Measurements from ENCODE around the gene PPIA.

PPIA gene

GRCh38 chr7:44756904-44757303 is 39.6 kb upstream of the PPIA start:
- H3K36me3 ChIP-seq (ENCODE audit: control insufficient read depth, insufficient read depth, low read length), result peaks cover 47% of the 10 kb centered on the region
- H3K9ac ChIP-seq (ENCODE audit: low read length), result no peak overlapping the region
- H3K27ac ChIP-seq (ENCODE audit: low read depth, low read length), result no peak overlapping the region
- H3K4me1 ChIP-seq (ENCODE audit: control insufficient read depth, insufficient read depth, low read length), result peaks cover 6% of the 10 kb centered on the region
- H3K27me3 ChIP-seq (ENCODE audit: control insufficient read depth, insufficient read depth, low read length), result no peaks in the 10 kb centered on the region
- no peak overlapping the region for H3K4me3 ChIP-seq (ENCODE audit: low read depth, low read length)
- H3K9me3 ChIP-seq (ENCODE audit: control insufficient read depth, insufficient read depth, low read depth, low read length), result no peaks in the 10 kb centered on the region

- Histone ChIP-seq H3K4me3 (ENCODE audit: low read depth, low read length) (no peak overlapping the region), H3K27ac (ENCODE audit: low read depth, low read length) (no peak overlapping the region), H3K4me1 (ENCODE audit: control insufficient read depth, insufficient read depth, low read length) (peaks cover 6% of the 10 kb centered on the region), H3K9ac (ENCODE audit: low read length) (no peak overlapping the region), H3K27me3 (ENCODE audit: control insufficient read depth, insufficient read depth, low read length) (no peaks in the 10 kb centered on the region), H3K36me3 (ENCODE audit: control insufficient read depth, insufficient read depth, low read length) (peaks cover 51% of the 10 kb centered on the region), H3K9me3 (ENCODE audit: control insufficient read depth, insufficient read depth, low read depth, low read length) (no peaks in the 10 kb centered on the region)
Measured at GRCh38 chr7:44757311-44757710, 39.2 kb upstream of the PPIA start.

- Histone ChIP-seq H3K27me3 (ENCODE audit: control insufficient read depth, insufficient read depth, low read length) (no peaks in the 10 kb centered on the region), H3K4me3 (ENCODE audit: low read depth, low read length) (no peak overlapping the region), H3K4me1 (ENCODE audit: control insufficient read depth, insufficient read depth, low read length) (peaks cover 6% of the 10 kb centered on the region), H3K9ac (ENCODE audit: low read length) (no peak overlapping the region), H3K36me3 (ENCODE audit: control insufficient read depth, insufficient read depth, low read length) (peaks cover 55% of the 10 kb centered on the region), H3K27ac (ENCODE audit: low read depth, low read length) (no peak overlapping the region), H3K9me3 (ENCODE audit: control insufficient read depth, insufficient read depth, low read depth, low read length) (no peaks in the 10 kb centered on the region)
Measured at GRCh38 chr7:44757739-44758138, 38.7 kb upstream of the PPIA start.

GRCh38 chr7:44759246-44759645 is 37.2 kb upstream of the PPIA start:
- no peak overlapping the region for H3K9ac ChIP-seq (ENCODE audit: low read length)
- no peaks in the 10 kb centered on the region for H3K9me3 ChIP-seq (ENCODE audit: control insufficient read depth, insufficient read depth, low read depth, low read length)
- H3K27ac ChIP-seq (ENCODE audit: low read depth, low read length), result no peak overlapping the region
- peaks cover 70% of the 10 kb centered on the region for H3K36me3 ChIP-seq (ENCODE audit: control insufficient read depth, insufficient read depth, low read length)
- no peaks in the 10 kb centered on the region for H3K27me3 ChIP-seq (ENCODE audit: control insufficient read depth, insufficient read depth, low read length)
- no peak overlapping the region for H3K4me3 ChIP-seq (ENCODE audit: low read depth, low read length)
- H3K4me1 ChIP-seq (ENCODE audit: control insufficient read depth, insufficient read depth, low read length), result peaks cover under 1% of the 10 kb centered on the region; the same call in 1 of the 2 replicates

- Histone ChIP-seq H3K9ac (ENCODE audit: low read length) (no peak overlapping the region), H3K27ac (ENCODE audit: low read depth, low read length) (no peak overlapping the region), H3K9me3 (ENCODE audit: control insufficient read depth, insufficient read depth, low read depth, low read length) (no peaks in the 10 kb centered on the region), H3K4me1 (ENCODE audit: control insufficient read depth, insufficient read depth, low read length) (no peaks in the 10 kb centered on the region), H3K36me3 (ENCODE audit: control insufficient read depth, insufficient read depth, low read length) (peaks cover 79% of the 10 kb centered on the region), H3K4me3 (ENCODE audit: low read depth, low read length) (no peak overlapping the region), H3K27me3 (ENCODE audit: control insufficient read depth, insufficient read depth, low read length) (no peaks in the 10 kb centered on the region)
Measured at GRCh38 chr7:44760034-44760580, 36.4 kb upstream of the PPIA start.

GRCh38 chr7:44761207-44762161 is 35.0 kb upstream of the PPIA start:
- Histone ChIP-seq H3K9ac (ENCODE audit: low read length) (no peak overlapping the region), H3K27me3 (ENCODE audit: control insufficient read depth, insufficient read depth, low read length) (no peaks in the 10 kb centered on the region), H3K9me3 (ENCODE audit: control insufficient read depth, insufficient read depth, low read depth, low read length) (no peaks in the 10 kb centered on the region), H3K27ac (ENCODE audit: low read depth, low read length) (no peak overlapping the region), H3K36me3 (ENCODE audit: control insufficient read depth, insufficient read depth, low read length) (peaks cover 90% of the 10 kb centered on the region), H3K4me1 (ENCODE audit: control insufficient read depth, insufficient read depth, low read length) (no peaks in the 10 kb centered on the region), H3K4me3 (ENCODE audit: low read depth, low read length) (no peak overlapping the region)

GRCh38 chr7:44762300-44762699 is 34.2 kb upstream of the PPIA start:
- peaks cover 90% of the 10 kb centered on the region for H3K36me3 ChIP-seq (ENCODE audit: control insufficient read depth, insufficient read depth, low read length)
- no peak overlapping the region for H3K9ac ChIP-seq (ENCODE audit: low read length)
- no peaks in the 10 kb centered on the region for H3K4me1 ChIP-seq (ENCODE audit: control insufficient read depth, insufficient read depth, low read length)
- no peak overlapping the region for H3K27ac ChIP-seq (ENCODE audit: low read depth, low read length)
- H3K4me3 ChIP-seq (ENCODE audit: low read depth, low read length), result no peak overlapping the region
- no peaks in the 10 kb centered on the region for H3K9me3 ChIP-seq (ENCODE audit: control insufficient read depth, insufficient read depth, low read depth, low read length)
- no peaks in the 10 kb centered on the region for H3K27me3 ChIP-seq (ENCODE audit: control insufficient read depth, insufficient read depth, low read length)

- no peaks in the 10 kb centered on the region for H3K27me3 ChIP-seq (ENCODE audit: control insufficient read depth, insufficient read depth, low read length)
- no peak overlapping the region for H3K9ac ChIP-seq (ENCODE audit: low read length)
- H3K9me3 ChIP-seq (ENCODE audit: control insufficient read depth, insufficient read depth, low read depth, low read length), result no peaks in the 10 kb centered on the region
- no peak overlapping the region for H3K4me3 ChIP-seq (ENCODE audit: low read depth, low read length)
- no peaks in the 10 kb centered on the region for H3K4me1 ChIP-seq (ENCODE audit: control insufficient read depth, insufficient read depth, low read length)
- peaks cover 91% of the 10 kb centered on the region for H3K36me3 ChIP-seq (ENCODE audit: control insufficient read depth, insufficient read depth, low read length)
- H3K27ac ChIP-seq (ENCODE audit: low read depth, low read length), result no peak overlapping the region
Measured at GRCh38 chr7:44762726-44763522, 33.6 kb upstream of the PPIA start.

GRCh38 chr7:44764081-44764480 is 32.4 kb upstream of the PPIA start:
- Histone ChIP-seq H3K27ac (ENCODE audit: low read depth, low read length) (no peak overlapping the region), H3K36me3 (ENCODE audit: control insufficient read depth, insufficient read depth, low read length) (peaks cover 89% of the 10 kb centered on the region), H3K9me3 (ENCODE audit: control insufficient read depth, insufficient read depth, low read depth, low read length) (no peaks in the 10 kb centered on the region), H3K4me1 (ENCODE audit: control insufficient read depth, insufficient read depth, low read length) (peaks cover 4% of the 10 kb centered on the region), H3K4me3 (ENCODE audit: low read depth, low read length) (no peak overlapping the region), H3K9ac (ENCODE audit: low read length) (no peak overlapping the region), H3K27me3 (ENCODE audit: control insufficient read depth, insufficient read depth, low read length) (no peaks in the 10 kb centered on the region)

GRCh38 chr7:44764665-44765578 is 31.6 kb upstream of the PPIA start:
- peaks cover 6% of the 10 kb centered on the region for H3K4me1 ChIP-seq (ENCODE audit: control insufficient read depth, insufficient read depth, low read length)
- H3K27ac ChIP-seq (ENCODE audit: low read depth, low read length), result no peak overlapping the region
- H3K9ac ChIP-seq (ENCODE audit: low read length), result no peak overlapping the region
- no peaks in the 10 kb centered on the region for H3K9me3 ChIP-seq (ENCODE audit: control insufficient read depth, insufficient read depth, low read depth, low read length)
- no peaks in the 10 kb centered on the region for H3K27me3 ChIP-seq (ENCODE audit: control insufficient read depth, insufficient read depth, low read length)
- H3K4me3 ChIP-seq (ENCODE audit: low read depth, low read length), result no peak overlapping the region
- H3K36me3 ChIP-seq (ENCODE audit: control insufficient read depth, insufficient read depth, low read length), result peaks cover 80% of the 10 kb centered on the region

All from HUES6 (cell line).